Neuronal stem cell (in vitro differentiated cells): ENCODE results near the gene TMTC4.

Experiments
- DNase-seq: peaks from one replicate; pipeline ENCODE4 v3.0.0-alpha.2; 2013; ENCODE audit warnings: low spot score
- H2AFZ ChIP-seq: one replicate; pipeline ENCODE4 v1.6.1; 2013; ENCODE audit warnings: mild to moderate bottlenecking, low read length, inconsistent platforms
- H2AK5ac ChIP-seq: 2 replicates; pipeline ENCODE4 v1.6.1; 2013; ENCODE audit warnings: low read depth, mild to moderate bottlenecking, inconsistent platforms, low read length, moderate library complexity, mixed read lengths
- H2BK120ac ChIP-seq: 2 replicates; pipeline ENCODE4 v1.6.1; 2013; ENCODE audit warnings: low read depth, mild to moderate bottlenecking, inconsistent platforms, low read length, moderate library complexity, mixed read lengths
- H2BK12ac ChIP-seq: one replicate; pipeline ENCODE4 v1.6.1; 2013; ENCODE audit warnings: low read length, inconsistent platforms
- H2BK15ac ChIP-seq: 2 replicates; pipeline ENCODE4 v1.6.1; 2013; ENCODE audit warnings: mild to moderate bottlenecking, low read length, inconsistent platforms, mixed read lengths
- H2BK5ac ChIP-seq: one replicate; pipeline ENCODE4 v1.6.1; 2013; ENCODE audit warnings: inconsistent platforms, mild to moderate bottlenecking, low read length, moderate library complexity
- H3K14ac ChIP-seq: one replicate; pipeline ENCODE4 v1.6.1; 2013; ENCODE audit warnings: low read length, inconsistent platforms
- H3K18ac ChIP-seq: 2 replicates; pipeline ENCODE4 v1.6.1; 2013; ENCODE audit warnings: low read length, inconsistent platforms
- H3K23ac ChIP-seq: 2 replicates; pipeline ENCODE4 v1.6.1; 2013; ENCODE audit warnings: low read depth, mild to moderate bottlenecking, mixed read lengths, low read length, inconsistent platforms; ENCODE audit not compliant: poor library complexity
- H3K27ac ChIP-seq: replicated peaks from 3 replicates; pipeline ENCODE4 v1.5.1; 2013; ENCODE audit warnings: low read length, inconsistent platforms
- H3K27me3 ChIP-seq, 3 experiments: 2 replicates each; pipeline ENCODE4 v1.6.1; 2013; ENCODE audit warnings: low read length in 3 of 3, mild to moderate bottlenecking in 2 of 3, inconsistent platforms in 1 of 3, low read depth in 1 of 3, mixed read lengths in 1 of 3, moderate library complexity in 1 of 3; ENCODE audit not compliant: control insufficient read depth in 3 of 3, insufficient read depth in 3 of 3
- H3K36me3 ChIP-seq, 2 donors: replicated peaks in 1 of 2; 2 replicates each; pipeline ENCODE4 v1.6.1; 2013; ENCODE audit warnings: low read length in 2 of 2; ENCODE audit not compliant: control insufficient read depth in 2 of 2, insufficient read depth in 2 of 2
- H3K4ac ChIP-seq: 2 replicates; pipeline ENCODE4 v1.6.1; 2013; ENCODE audit warnings: inconsistent platforms, mild to moderate bottlenecking, low read length, moderate library complexity
- H3K4me1 ChIP-seq, 2 donors: 1 replicate in 1 of 2; 2 replicates in 1 of 2; pipeline ENCODE4 v1.6.1; 2013; ENCODE audit warnings: low read length in 2 of 2, low read depth in 1 of 2; ENCODE audit not compliant: control insufficient read depth in 2 of 2, insufficient read depth in 1 of 2
- H3K4me2 ChIP-seq: one replicate; pipeline ENCODE4 v1.6.1; 2013; ENCODE audit warnings: mild to moderate bottlenecking, low read length, inconsistent platforms; ENCODE audit not compliant: insufficient read depth, poor library complexity, severe bottlenecking
- H3K4me3 ChIP-seq, 2 donors: 2 replicates each; pipeline ENCODE4 v1.5.1; 2013; ENCODE audit warnings: low read length in 2 of 2, mild to moderate bottlenecking in 2 of 2, inconsistent platforms in 1 of 2, moderate library complexity in 1 of 2
- H3K79me1 ChIP-seq: one replicate; pipeline ENCODE4 v1.6.1; 2013; ENCODE audit warnings: low read depth, mild to moderate bottlenecking, inconsistent platforms, low read length, moderate library complexity
- H3K9ac ChIP-seq: one replicate; pipeline ENCODE4 v1.6.1; 2013; ENCODE audit warnings: mild to moderate bottlenecking, low read depth, low read length, inconsistent platforms; ENCODE audit not compliant: poor library complexity
- H3K9me3 ChIP-seq, 2 donors: replicated peaks in 1 of 2; 2 replicates each; pipeline versions ENCODE3 to v1.6.1; 2013; ENCODE audit warnings: low read length in 2 of 2, mild to moderate bottlenecking in 2 of 2, inconsistent platforms in 1 of 2, low read depth in 1 of 2, mixed read lengths in 1 of 2, moderate library complexity in 1 of 2; ENCODE audit not compliant: control insufficient read depth in 2 of 2, insufficient read depth in 1 of 2
- H4K8ac ChIP-seq: one replicate; pipeline ENCODE4 v1.6.1; 2013; ENCODE audit warnings: low read depth, mild to moderate bottlenecking, inconsistent platforms, low read length, moderate library complexity
- H4K91ac ChIP-seq: one replicate; pipeline ENCODE4 v1.6.1; 2013; ENCODE audit warnings: low read length, low read depth, mild to moderate bottlenecking, inconsistent platforms; ENCODE audit not compliant: poor library complexity
- WGBS, 2 donors: extraction: QIAGEN DNeasy Blood & Tissue Kit; methylation state at CpG; one replicate each; pipeline ENCODE4 v1.1.7; 2013; ENCODE audit warnings: missing lambda C conversion rate in 2 of 2, mixed read lengths in 1 of 2; ENCODE audit not compliant: insufficient read length in 2 of 2, insufficient replicate concordance in 1 of 2; ENCODE audit errors: extremely low coverage in 2 of 2; 5-methylcytosine and 5-hydroxymethylcytosine counted together

TMTC4 gene

DNA sequence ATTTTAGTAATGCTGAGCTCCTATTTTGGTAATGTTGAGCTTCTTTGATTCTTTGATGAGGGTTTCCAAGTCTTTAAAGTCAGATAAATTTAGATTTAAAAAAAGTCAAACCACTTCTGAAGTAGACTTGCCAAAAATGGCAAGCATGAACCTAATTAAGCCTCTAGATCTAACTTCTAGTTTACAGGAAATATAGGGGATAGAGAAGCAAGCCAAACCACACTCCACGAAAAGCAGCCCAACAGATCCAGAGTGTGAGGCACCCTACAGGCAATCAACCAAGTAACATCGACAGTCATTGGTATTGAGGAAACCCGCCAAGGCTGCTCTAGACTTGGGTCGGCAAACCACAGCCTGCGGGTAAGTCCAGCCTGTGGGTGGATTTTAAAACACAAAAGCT, 89.7 kb downstream of the TMTC4 start:
- Histone ChIP-seq H4K8ac (no peak overlapping the region), H3K4ac (no peak overlapping the region), H2BK120ac (no peak overlapping the region), H2AK5ac (no peak overlapping the region), H3K23ac (no peak overlapping the region), H4K91ac (no peak overlapping the region), H3K9ac (no peak overlapping the region), H2BK15ac (no peak overlapping the region), H2AFZ (no peak overlapping the region), H3K79me1 (no peaks in the 10 kb centered on the region), H3K4me3 (no peak overlapping the region), H3K4me1 (peaks cover 0 to 3% of the 10 kb centered on the region in 2 donors), H3K27me3 (no peaks in the 10 kb centered on the region), H3K36me3 (no peaks in the 10 kb centered on the region), H2BK5ac (no peak overlapping the region), H3K18ac (no peak overlapping the region), H3K4me2 (no peak overlapping the region), H3K14ac (no peak overlapping the region), H3K9me3 (peaks cover 5 to 10% of the 10 kb centered on the region in 2 donors), H3K27ac (no peak overlapping the region), H2BK12ac (no peak overlapping the region)
- WGBS, 2 donors, result no CpG with 5 or more reads among the region's 5 CpGs
- no peak for DNase-seq

DNA sequence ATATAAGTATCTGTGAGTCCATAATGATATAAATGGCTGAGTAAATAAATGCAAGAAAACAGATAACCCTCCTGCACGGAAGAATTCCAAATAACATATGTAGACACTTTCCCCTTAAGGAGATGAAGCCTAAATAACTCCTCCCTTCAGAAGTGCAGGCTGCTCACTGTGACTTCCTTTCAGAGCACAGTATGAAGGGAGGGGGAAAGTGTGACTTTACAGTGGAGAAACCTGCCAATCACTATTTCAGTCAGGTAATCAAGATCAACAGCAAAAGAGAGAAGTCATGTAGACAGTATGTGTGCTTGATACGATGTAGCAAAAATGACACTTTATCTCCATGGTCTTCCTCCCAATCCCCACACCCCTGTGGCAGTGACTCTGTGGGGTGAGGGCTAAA, 93.1 kb downstream of the TMTC4 start:
- no peak overlapping the region for H3K18ac ChIP-seq
- no peak for DNase-seq
- H3K14ac ChIP-seq, result no peak overlapping the region
- no peak overlapping the region for H2BK15ac ChIP-seq
- no peak overlapping the region for H3K4ac ChIP-seq
- no peak overlapping the region for H2AFZ ChIP-seq
- H3K9me3 ChIP-seq, result peaks cover 5 to 10% of the 10 kb centered on the region in 2 donors
- no peak overlapping the region for H3K9ac ChIP-seq
- H3K4me2 ChIP-seq, result no peak overlapping the region
- no peak overlapping the region for H3K27ac ChIP-seq
- no peaks in the 10 kb centered on the region for H3K27me3 ChIP-seq
- no peaks in the 10 kb centered on the region for H3K36me3 ChIP-seq
- no peak overlapping the region for H2BK120ac ChIP-seq
- H3K4me1 ChIP-seq, result no peaks in the 10 kb centered on the region
- H2BK5ac ChIP-seq, result no peak overlapping the region
- no peak overlapping the region for H3K4me3 ChIP-seq
- no peak overlapping the region for H2AK5ac ChIP-seq
- H3K79me1 ChIP-seq, result no peaks in the 10 kb centered on the region
- H4K8ac ChIP-seq, result no peak overlapping the region
- WGBS, 2 donors, result no CpG with 5 or more reads among the region's 2 CpGs
- no peak overlapping the region for H2BK12ac ChIP-seq
- no peak overlapping the region for H3K23ac ChIP-seq
- H4K91ac ChIP-seq, result no peak overlapping the region

DNA sequence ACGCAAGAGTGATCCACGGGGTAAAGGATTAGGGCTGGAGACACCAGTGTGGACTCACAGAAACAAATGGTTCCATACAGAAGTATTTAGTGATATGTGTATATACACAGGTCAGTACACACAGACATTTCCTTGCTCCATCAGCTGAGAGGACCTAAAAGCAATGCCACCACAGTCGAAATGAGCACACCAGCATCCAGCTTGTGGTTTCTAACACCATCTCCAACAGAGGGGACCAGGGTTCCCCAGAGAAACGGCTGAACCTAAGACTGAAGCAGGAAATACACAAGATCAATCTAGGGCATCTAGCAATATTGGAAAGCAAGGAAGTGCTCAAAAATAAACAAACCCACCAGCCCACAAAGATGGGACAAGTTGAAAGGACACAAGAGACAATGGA, 93.6 kb downstream of the TMTC4 start:
- H2AK5ac ChIP-seq, result no peak overlapping the region
- H2BK15ac ChIP-seq, result no peak overlapping the region
- H3K9me3 ChIP-seq, result peaks cover 5 to 10% of the 10 kb centered on the region in 2 donors
- H2AFZ ChIP-seq, result no peak overlapping the region
- H3K9ac ChIP-seq, result no peak overlapping the region
- no peak overlapping the region for H3K4ac ChIP-seq
- H3K4me3 ChIP-seq, result no peak overlapping the region
- H2BK12ac ChIP-seq, result no peak overlapping the region
- no peak overlapping the region for H2BK120ac ChIP-seq
- H3K14ac ChIP-seq, result no peak overlapping the region
- no CpG with 5 or more reads among the region's 4 CpGs for WGBS, 2 donors
- no peak for DNase-seq
- no peak overlapping the region for H4K8ac ChIP-seq
- no peak overlapping the region for H3K4me2 ChIP-seq
- H2BK5ac ChIP-seq, result no peak overlapping the region
- no peak overlapping the region for H3K18ac ChIP-seq
- no peaks in the 10 kb centered on the region for H3K27me3 ChIP-seq
- H4K91ac ChIP-seq, result no peak overlapping the region
- H3K27ac ChIP-seq, result no peak overlapping the region
- no peaks in the 10 kb centered on the region for H3K79me1 ChIP-seq
- no peak overlapping the region for H3K23ac ChIP-seq
- no peaks in the 10 kb centered on the region for H3K36me3 ChIP-seq
- H3K4me1 ChIP-seq, result no peaks in the 10 kb centered on the region

DNA sequence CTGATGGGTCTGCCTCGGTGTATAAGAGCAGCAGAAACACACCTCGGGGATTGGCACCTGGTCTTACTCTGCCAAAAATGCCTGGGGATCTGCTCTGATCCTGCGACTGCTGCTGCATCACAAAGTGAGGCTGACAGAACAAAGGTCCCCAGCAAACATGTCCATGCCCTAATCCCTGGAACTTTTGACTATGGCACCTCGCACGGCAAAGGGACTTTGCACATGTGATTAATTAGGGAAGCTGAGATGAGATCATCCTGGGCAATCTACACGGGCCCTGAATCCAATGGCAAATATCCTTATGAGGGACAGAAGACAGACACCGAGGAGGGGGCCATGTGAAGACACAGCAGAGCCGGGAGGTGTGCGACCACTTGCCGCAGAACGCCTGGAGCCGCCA, 94.5 kb downstream of the TMTC4 start:
- Histone ChIP-seq H3K27ac (no peak overlapping the region), H2BK5ac (no peak overlapping the region), H3K27me3 (no peaks in the 10 kb centered on the region), H3K9ac (no peak overlapping the region), H3K79me1 (no peaks in the 10 kb centered on the region), H3K4ac (no peak overlapping the region), H3K4me3 (no peak overlapping the region), H2AFZ (no peak overlapping the region), H3K4me1 (no peaks in the 10 kb centered on the region), H2BK12ac (no peak overlapping the region), H3K23ac (no peak overlapping the region), H3K4me2 (no peak overlapping the region), H3K36me3 (no peaks in the 10 kb centered on the region), H4K8ac (no peak overlapping the region), H2BK15ac (no peak overlapping the region), H2BK120ac (no peak overlapping the region), H2AK5ac (no peak overlapping the region), H4K91ac (no peak overlapping the region), H3K18ac (no peak overlapping the region), H3K9me3 (peaks cover 5 to 10% of the 10 kb centered on the region in 2 donors), H3K14ac (no peak overlapping the region)
- no peak for DNase-seq
- WGBS, 2 donors, result no CpG with 5 or more reads among the region's 12 CpGs
